Measurements from ENCODE around the gene ADCY1. TPM values are rescaled to one million over a fixed set of nuclear protein-coding genes. Genes with fewer than 3 reads are reported as not detected.
A peak's percentile ranks its signal among the peaks of the same experiment; 100 is the strongest.

Gene ADCY1
- total and polyA plus RNA-seq, 4 donors = 0.33 to 20.1 (median 4.1) TPM

DNA sequence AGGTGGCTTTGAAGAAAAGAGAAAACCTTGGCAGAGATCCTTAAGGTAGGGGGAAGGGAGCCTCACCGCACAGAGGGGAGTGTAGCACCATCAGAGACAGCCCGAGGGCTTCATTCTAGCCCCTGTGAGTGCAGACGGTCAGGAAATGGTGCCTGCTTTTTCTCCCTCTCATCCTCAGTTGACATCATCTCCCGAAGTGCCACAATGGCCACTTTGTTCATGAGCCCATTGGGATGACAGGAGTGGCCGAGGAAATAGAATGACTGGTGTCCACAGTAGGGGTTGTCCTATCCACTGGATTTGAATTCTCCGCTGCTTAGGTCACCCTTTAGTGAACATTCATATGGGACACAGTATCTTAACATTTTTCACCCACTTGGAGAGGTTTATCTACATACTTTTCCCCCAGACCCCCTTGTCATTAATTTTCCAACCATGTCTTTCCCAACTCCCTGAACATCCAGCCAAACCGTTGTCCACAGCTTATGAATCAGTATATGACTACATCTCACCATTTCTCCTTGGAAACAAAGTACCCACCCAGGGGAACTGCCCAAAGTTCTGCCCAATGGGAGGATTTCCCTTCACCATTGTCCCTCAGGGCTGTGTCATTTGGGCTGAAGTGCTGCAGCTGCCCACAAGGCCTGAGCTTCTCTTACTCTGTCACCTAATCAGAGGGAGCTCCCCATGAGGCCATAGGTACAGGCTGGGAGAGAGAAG, 108.8 kb downstream of the ADCY1 start:
- peak; percentile 20 for DNase-seq (ENCODE audit: low spot score)
- 94% methylated on average over 7 of the region's 7 CpGs for WGBS
- Histone ChIP-seq H3K4me3 (ENCODE audit: low read depth in 1 of 3, low read length in 3 of 3) (no peak overlapping the region), H3K9me3 (ENCODE audit: control insufficient read depth in 4 of 4, low read length in 3 of 4) (no peaks in the 10 kb centered on the region), H3K27me3 (ENCODE audit: control insufficient read depth in 4 of 4, insufficient read depth in 4 of 4, low read length in 3 of 4) (no peaks in the 10 kb centered on the region), H3K36me3 (ENCODE audit: control insufficient read depth in 4 of 4, insufficient read depth in 3 of 4, low read depth in 1 of 4, low read length in 3 of 4) (no peaks in the 10 kb centered on the region), H3K27ac (ENCODE audit: low read depth in 1 of 2, low read length in 2 of 2) (no peak overlapping the region), H3K4me1 (ENCODE audit: control insufficient read depth in 4 of 4, insufficient read depth in 4 of 4, low read length in 3 of 4) (peaks cover 0 to 9% (median 7%) of the 10 kb centered on the region in 4 donors), H3K9ac (ENCODE audit: low read depth in 1 of 2, low read length in 2 of 2) (no peak overlapping the region)
- TF ChIP-seq, protein P1, sequence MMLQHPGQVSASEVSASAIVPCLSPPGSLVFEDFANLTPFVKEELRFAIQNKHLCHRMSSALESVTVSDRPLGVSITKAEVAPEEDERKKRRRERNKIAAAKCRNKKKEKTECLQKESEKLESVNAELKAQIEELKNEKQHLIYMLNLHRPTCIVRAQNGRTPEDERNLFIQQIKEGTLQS (IDR thresholded peaks at IDR 0.05) = no peak
- TF ChIP-seq RXRA (IDR thresholded peaks at IDR 0.05) = no peak
- TF ChIP-seq, protein P2, sequence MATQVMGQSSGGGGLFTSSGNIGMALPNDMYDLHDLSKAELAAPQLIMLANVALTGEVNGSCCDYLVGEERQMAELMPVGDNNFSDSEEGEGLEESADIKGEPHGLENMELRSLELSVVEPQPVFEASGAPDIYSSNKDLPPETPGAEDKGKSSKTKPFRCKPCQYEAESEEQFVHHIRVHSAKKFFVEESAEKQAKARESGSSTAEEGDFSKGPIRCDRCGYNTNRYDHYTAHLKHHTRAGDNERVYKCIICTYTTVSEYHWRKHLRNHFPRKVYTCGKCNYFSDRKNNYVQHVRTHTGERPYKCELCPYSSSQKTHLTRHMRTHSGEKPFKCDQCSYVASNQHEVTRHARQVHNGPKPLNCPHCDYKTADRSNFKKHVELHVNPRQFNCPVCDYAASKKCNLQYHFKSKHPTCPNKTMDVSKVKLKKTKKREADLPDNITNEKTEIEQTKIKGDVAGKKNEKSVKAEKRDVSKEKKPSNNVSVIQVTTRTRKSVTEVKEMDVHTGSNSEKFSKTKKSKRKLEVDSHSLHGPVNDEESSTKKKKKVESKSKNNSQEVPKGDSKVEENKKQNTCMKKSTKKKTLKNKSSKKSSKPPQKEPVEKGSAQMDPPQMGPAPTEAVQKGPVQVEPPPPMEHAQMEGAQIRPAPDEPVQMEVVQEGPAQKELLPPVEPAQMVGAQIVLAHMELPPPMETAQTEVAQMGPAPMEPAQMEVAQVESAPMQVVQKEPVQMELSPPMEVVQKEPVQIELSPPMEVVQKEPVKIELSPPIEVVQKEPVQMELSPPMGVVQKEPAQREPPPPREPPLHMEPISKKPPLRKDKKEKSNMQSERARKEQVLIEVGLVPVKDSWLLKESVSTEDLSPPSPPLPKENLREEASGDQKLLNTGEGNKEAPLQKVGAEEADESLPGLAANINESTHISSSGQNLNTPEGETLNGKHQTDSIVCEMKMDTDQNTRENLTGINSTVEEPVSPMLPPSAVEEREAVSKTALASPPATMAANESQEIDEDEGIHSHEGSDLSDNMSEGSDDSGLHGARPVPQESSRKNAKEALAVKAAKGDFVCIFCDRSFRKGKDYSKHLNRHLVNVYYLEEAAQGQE (IDR thresholded peaks at IDR 0.05) = no peak
- no peak for TF ChIP-seq TAF1 (conservative IDR thresholded peaks at IDR 0.05)

DNA sequence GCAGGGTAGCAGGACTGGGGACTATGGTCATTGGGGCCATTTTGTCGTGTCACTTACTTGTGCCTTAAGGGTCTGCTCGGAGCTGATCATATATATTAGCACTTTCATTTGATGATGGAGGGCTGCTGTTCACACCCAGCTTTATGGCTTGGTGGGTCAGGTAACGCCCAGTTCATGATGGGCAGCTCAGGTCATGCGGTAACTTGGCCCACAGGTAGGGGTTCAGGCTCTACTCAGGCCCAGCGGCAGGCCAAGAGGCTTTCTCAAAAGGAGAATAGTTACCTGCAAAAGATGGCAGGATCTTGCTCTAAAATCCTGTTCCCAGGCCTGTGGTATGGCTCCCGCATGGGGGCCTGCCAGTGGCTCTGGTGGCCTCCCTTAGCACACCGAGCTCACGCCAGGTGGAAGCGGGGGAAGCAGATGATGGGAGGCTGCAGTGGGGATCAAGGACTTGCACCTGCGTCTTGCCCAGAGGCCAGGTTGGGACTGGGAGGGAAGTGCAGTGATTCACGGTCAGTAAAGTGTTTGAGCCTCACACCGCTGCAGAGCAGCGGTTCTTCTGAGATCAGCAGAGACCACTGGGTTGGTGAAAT, 109.5 kb downstream of the ADCY1 start:
- no peaks in the 10 kb centered on the region for H3K27me3 ChIP-seq (ENCODE audit: control insufficient read depth in 4 of 4, insufficient read depth in 4 of 4, low read length in 3 of 4)
- H3K9ac ChIP-seq (ENCODE audit: low read depth in 1 of 2, low read length in 2 of 2) = no peak overlapping the region
- no peak overlapping the region for H3K27ac ChIP-seq (ENCODE audit: low read depth in 1 of 2, low read length in 2 of 2)
- no peak overlapping the region for H3K4me3 ChIP-seq (ENCODE audit: low read depth in 1 of 3, low read length in 3 of 3)
- H3K36me3 ChIP-seq (ENCODE audit: control insufficient read depth in 4 of 4, insufficient read depth in 3 of 4, low read depth in 1 of 4, low read length in 3 of 4) = no peaks in the 10 kb centered on the region
- peaks cover 0 to 14% (median 12%) of the 10 kb centered on the region in 4 donors for H3K4me1 ChIP-seq (ENCODE audit: control insufficient read depth in 4 of 4, insufficient read depth in 4 of 4, low read length in 3 of 4)
- WGBS = 96% methylated on average over 13 of the region's 13 CpGs
- no peak for TF ChIP-seq FOXA2 (IDR thresholded peaks at IDR 0.05)
- no peak for TF ChIP-seq NR2F2 (IDR thresholded peaks at IDR 0.05)
- TF ChIP-seq HNF4G (IDR thresholded peaks at IDR 0.05) = no peak
- DNase-seq (ENCODE audit: low spot score) = peak; percentile 9
- H3K9me3 ChIP-seq (ENCODE audit: control insufficient read depth in 4 of 4, low read length in 3 of 4) = no peaks in the 10 kb centered on the region

DNA sequence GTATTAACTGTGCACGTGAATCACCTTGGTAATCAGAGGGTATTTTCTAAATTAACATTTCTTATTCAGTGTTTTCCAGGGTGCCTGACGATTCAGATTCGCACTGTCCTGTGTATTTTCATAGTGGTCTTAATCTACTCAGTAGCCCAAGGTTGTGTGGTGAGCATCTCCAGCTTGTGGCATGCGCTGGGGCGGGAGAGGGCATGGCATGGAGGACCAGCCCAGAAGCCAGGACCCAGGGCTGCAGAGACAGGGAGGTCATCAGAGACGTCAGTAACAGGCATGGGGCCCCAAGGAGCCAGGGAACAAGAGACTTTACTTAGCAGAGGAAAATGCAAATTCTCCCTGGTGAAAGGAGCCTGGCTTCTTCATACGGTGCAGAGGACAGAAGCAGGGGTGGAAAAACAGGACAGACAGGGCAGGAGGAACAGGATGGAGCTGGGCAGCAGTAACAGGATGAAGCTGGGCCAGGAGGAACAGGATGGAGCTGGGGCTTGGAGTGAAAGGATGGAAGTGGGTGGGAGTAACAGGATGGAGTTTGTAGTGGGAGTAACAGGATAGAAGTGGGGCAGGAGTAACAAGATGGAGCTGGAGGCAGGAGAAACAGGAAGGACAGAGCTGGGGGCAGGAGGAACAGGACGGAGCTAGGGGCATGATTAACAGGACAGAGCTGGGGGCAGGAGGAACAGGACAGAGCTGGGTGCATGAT, 110.9 kb downstream of the ADCY1 start:
- 85% methylated on average over 8 of the region's 8 CpGs for WGBS
- Histone ChIP-seq H3K27me3 (ENCODE audit: control insufficient read depth in 4 of 4, insufficient read depth in 4 of 4, low read length in 3 of 4) (no peaks in the 10 kb centered on the region), H3K9me3 (ENCODE audit: control insufficient read depth in 4 of 4, low read length in 3 of 4) (no peaks in the 10 kb centered on the region), H3K36me3 (ENCODE audit: control insufficient read depth in 4 of 4, insufficient read depth in 3 of 4, low read depth in 1 of 4, low read length in 3 of 4) (no peaks in the 10 kb centered on the region), H3K4me1 (ENCODE audit: control insufficient read depth in 4 of 4, insufficient read depth in 4 of 4, low read length in 3 of 4) (peaks cover 4 to 26% (median 24%) of the 10 kb centered on the region in 4 donors), H3K4me3 (ENCODE audit: low read depth in 1 of 3, low read length in 3 of 3) (no peak overlapping the region), H3K27ac (ENCODE audit: low read depth in 1 of 2, low read length in 2 of 2) (no peak overlapping the region), H3K9ac (ENCODE audit: low read depth in 1 of 2, low read length in 2 of 2) (no peak overlapping the region)
- DNase-seq (ENCODE audit: low spot score) = peak; percentile 19
- no peak for TF ChIP-seq FOXA1 (IDR thresholded peaks at IDR 0.05)
- TF ChIP-seq, protein P3, sequence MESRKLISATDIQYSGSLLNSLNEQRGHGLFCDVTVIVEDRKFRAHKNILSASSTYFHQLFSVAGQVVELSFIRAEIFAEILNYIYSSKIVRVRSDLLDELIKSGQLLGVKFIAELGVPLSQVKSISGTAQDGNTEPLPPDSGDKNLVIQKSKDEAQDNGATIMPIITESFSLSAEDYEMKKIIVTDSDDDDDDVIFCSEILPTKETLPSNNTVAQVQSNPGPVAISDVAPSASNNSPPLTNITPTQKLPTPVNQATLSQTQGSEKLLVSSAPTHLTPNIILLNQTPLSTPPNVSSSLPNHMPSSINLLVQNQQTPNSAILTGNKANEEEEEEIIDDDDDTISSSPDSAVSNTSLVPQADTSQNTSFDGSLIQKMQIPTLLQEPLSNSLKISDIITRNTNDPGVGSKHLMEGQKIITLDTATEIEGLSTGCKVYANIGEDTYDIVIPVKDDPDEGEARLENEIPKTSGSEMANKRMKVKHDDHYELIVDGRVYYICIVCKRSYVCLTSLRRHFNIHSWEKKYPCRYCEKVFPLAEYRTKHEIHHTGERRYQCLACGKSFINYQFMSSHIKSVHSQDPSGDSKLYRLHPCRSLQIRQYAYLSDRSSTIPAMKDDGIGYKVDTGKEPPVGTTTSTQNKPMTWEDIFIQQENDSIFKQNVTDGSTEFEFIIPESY (IDR thresholded peaks at IDR 0.05) = no peak
- no peak for TF ChIP-seq EGR1 (IDR thresholded peaks at IDR 0.05; ENCODE audit: low read depth in 2 of 2)
- TF ChIP-seq, protein P4, sequence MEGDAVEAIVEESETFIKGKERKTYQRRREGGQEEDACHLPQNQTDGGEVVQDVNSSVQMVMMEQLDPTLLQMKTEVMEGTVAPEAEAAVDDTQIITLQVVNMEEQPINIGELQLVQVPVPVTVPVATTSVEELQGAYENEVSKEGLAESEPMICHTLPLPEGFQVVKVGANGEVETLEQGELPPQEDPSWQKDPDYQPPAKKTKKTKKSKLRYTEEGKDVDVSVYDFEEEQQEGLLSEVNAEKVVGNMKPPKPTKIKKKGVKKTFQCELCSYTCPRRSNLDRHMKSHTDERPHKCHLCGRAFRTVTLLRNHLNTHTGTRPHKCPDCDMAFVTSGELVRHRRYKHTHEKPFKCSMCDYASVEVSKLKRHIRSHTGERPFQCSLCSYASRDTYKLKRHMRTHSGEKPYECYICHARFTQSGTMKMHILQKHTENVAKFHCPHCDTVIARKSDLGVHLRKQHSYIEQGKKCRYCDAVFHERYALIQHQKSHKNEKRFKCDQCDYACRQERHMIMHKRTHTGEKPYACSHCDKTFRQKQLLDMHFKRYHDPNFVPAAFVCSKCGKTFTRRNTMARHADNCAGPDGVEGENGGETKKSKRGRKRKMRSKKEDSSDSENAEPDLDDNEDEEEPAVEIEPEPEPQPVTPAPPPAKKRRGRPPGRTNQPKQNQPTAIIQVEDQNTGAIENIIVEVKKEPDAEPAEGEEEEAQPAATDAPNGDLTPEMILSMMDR (IDR thresholded peaks at IDR 0.05; ENCODE audit: low read depth, low read length, missing input control) = no peak
- TF ChIP-seq, protein P2 (IDR thresholded peaks at IDR 0.05) = no peak
- TF ChIP-seq HNF4A (conservative IDR thresholded peaks at IDR 0.05) = no peak
- TF ChIP-seq HNF4G (IDR thresholded peaks at IDR 0.05) = no peak
- no peak for TF ChIP-seq YY1 (IDR thresholded peaks at IDR 0.05)
- TF ChIP-seq, protein P1 (IDR thresholded peaks at IDR 0.05) = no peak

Measured in liver (tissue), 9 donors.